Measurements from ENCODE around the gene TRIM47.

Gene TRIM47

DNA sequence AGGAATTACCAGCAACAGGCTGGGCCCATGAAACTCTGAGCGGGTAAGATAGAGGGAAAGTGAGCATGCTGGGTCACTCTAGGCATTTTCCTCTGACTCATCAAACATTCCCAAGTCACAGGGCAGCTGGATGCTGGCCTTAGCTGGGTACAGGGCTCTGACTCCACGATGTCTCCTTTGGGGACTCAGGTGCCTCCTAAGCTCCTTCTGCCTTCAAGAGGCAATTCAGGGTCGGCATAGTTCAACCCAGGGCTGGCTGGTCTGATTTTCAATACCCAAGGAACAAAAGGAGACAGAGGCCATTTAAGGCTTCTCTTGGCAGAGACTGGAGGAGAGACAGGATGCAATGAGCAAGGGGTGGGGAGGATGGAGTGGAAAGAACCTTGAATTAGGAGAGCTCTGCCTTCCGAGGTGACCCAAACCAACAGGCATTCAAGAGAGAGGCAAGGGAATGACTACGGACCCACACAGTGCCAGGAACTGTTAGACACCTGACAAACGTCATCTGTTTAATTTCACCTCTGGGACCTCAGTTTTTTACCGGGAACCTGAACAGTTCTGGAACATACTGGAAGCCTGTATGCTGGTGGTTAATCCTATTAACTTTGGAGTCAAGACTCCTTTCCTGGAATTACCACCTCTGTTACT, 24.2 kb downstream of the TRIM47 start:
- TF ChIP-seq EP300 (IDR thresholded peaks at IDR 0.05; ENCODE audit: borderline replicate concordance) (no peak), FOXM1 (IDR thresholded peaks at IDR 0.05; ENCODE audit: borderline replicate concordance, low read depth) (no peak; the same call in 1 of the 2 replicates), CREB1 (IDR thresholded peaks at IDR 0.05; ENCODE audit: low read depth) (no peak), CEBPB (IDR thresholded peaks at IDR 0.05) (no peak), TEAD4 (IDR thresholded peaks at IDR 0.05) (no peak), YY1 (IDR thresholded peaks at IDR 0.05; ENCODE audit: low read depth) (no peak)
- TF ChIP-seq, protein P1, sequence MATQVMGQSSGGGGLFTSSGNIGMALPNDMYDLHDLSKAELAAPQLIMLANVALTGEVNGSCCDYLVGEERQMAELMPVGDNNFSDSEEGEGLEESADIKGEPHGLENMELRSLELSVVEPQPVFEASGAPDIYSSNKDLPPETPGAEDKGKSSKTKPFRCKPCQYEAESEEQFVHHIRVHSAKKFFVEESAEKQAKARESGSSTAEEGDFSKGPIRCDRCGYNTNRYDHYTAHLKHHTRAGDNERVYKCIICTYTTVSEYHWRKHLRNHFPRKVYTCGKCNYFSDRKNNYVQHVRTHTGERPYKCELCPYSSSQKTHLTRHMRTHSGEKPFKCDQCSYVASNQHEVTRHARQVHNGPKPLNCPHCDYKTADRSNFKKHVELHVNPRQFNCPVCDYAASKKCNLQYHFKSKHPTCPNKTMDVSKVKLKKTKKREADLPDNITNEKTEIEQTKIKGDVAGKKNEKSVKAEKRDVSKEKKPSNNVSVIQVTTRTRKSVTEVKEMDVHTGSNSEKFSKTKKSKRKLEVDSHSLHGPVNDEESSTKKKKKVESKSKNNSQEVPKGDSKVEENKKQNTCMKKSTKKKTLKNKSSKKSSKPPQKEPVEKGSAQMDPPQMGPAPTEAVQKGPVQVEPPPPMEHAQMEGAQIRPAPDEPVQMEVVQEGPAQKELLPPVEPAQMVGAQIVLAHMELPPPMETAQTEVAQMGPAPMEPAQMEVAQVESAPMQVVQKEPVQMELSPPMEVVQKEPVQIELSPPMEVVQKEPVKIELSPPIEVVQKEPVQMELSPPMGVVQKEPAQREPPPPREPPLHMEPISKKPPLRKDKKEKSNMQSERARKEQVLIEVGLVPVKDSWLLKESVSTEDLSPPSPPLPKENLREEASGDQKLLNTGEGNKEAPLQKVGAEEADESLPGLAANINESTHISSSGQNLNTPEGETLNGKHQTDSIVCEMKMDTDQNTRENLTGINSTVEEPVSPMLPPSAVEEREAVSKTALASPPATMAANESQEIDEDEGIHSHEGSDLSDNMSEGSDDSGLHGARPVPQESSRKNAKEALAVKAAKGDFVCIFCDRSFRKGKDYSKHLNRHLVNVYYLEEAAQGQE (IDR thresholded peaks at IDR 0.05; ENCODE audit: low read depth): no peak
- TF ChIP-seq, protein P2, sequence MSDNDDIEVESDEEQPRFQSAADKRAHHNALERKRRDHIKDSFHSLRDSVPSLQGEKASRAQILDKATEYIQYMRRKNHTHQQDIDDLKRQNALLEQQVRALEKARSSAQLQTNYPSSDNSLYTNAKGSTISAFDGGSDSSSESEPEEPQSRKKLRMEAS (IDR thresholded peaks at IDR 0.05): no peak

- TF ChIP-seq NFIC (IDR thresholded peaks at IDR 0.05) (no peak), CREB1 (IDR thresholded peaks at IDR 0.05; ENCODE audit: low read depth) (no peak), FOXM1 (IDR thresholded peaks at IDR 0.05; ENCODE audit: borderline replicate concordance, low read depth) (no peak), TEAD4 (IDR thresholded peaks at IDR 0.05) (no peak), USF1 (IDR thresholded peaks at IDR 0.05) (no peak), TAF1 (IDR thresholded peaks at IDR 0.05; ENCODE audit: low read depth) (no peak), CEBPB (IDR thresholded peaks at IDR 0.05) (no peak), TCF12 (IDR thresholded peaks at IDR 0.05; ENCODE audit: low read depth) (no peak), EGR1 (IDR thresholded peaks at IDR 0.05) (no peak), ZBTB7A (IDR thresholded peaks at IDR 0.05; ENCODE audit: low read depth) (no peak), EP300 (IDR thresholded peaks at IDR 0.05; ENCODE audit: borderline replicate concordance) (no peak), RAD21 (IDR thresholded peaks at IDR 0.05; ENCODE audit: low read depth) (no peak), YY1 (IDR thresholded peaks at IDR 0.05; ENCODE audit: low read depth) (no peak)
- TF ChIP-seq, protein P1 (IDR thresholded peaks at IDR 0.05; ENCODE audit: low read depth): no peak
- TF ChIP-seq, protein P2 (IDR thresholded peaks at IDR 0.05): no peak
Measured at GRCh38 chr17:75853433-75853832, 24.9 kb downstream of the TRIM47 start.

- TF ChIP-seq FOXM1 (IDR thresholded peaks at IDR 0.05; ENCODE audit: borderline replicate concordance, low read depth): no peak
- TF ChIP-seq CEBPB (IDR thresholded peaks at IDR 0.05): no peak
- TF ChIP-seq CREB1 (IDR thresholded peaks at IDR 0.05; ENCODE audit: low read depth): no peak
- TF ChIP-seq TEAD4 (IDR thresholded peaks at IDR 0.05): no peak
- TF ChIP-seq USF1 (IDR thresholded peaks at IDR 0.05): no peak
- no peak for TF ChIP-seq TAF1 (IDR thresholded peaks at IDR 0.05; ENCODE audit: low read depth)
- TF ChIP-seq, protein P2 (IDR thresholded peaks at IDR 0.05): no peak
Measured at GRCh38 chr17:75850928-75851692, 27.3 kb downstream of the TRIM47 start.

DNA sequence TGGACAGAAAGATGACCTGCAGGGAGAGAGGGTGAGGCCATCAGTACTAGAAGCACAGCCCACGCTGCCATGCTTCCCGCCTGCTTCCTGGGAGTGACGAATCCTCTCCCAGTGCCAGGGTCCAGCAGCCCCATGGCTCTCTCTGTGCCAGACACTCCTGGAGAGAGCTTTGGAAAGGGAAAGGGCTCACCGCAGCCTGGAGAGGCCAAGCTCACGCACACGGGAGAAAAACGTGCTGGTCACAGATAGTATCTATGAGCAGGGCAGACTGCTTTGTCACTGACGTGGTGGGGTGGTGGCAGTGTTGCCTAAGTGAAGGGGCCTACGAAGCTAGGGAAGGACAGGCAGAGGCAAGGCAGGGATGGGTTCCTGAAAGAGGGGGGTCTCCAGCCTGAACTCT, 28.7 kb downstream of the TRIM47 start:
- TF ChIP-seq FOXM1 (IDR thresholded peaks at IDR 0.05; ENCODE audit: borderline replicate concordance, low read depth): no peak
- no peak for TF ChIP-seq NFIC (IDR thresholded peaks at IDR 0.05)
- no peak for TF ChIP-seq TCF12 (IDR thresholded peaks at IDR 0.05; ENCODE audit: low read depth)
- TF ChIP-seq USF1 (IDR thresholded peaks at IDR 0.05): no peak
- TF ChIP-seq CEBPB (IDR thresholded peaks at IDR 0.05): no peak
- no peak for TF ChIP-seq TEAD4 (IDR thresholded peaks at IDR 0.05)
- TF ChIP-seq, protein P1 (IDR thresholded peaks at IDR 0.05; ENCODE audit: low read depth): no peak
- TF ChIP-seq, protein P2 (IDR thresholded peaks at IDR 0.05): no peak
- no peak for TF ChIP-seq RAD21 (IDR thresholded peaks at IDR 0.05; ENCODE audit: low read depth)
- no peak for TF ChIP-seq ZBTB7A (IDR thresholded peaks at IDR 0.05; ENCODE audit: low read depth)
- no peak for TF ChIP-seq EP300 (IDR thresholded peaks at IDR 0.05; ENCODE audit: borderline replicate concordance)
- TF ChIP-seq CREB1 (IDR thresholded peaks at IDR 0.05; ENCODE audit: low read depth): no peak
- TF ChIP-seq YY1 (IDR thresholded peaks at IDR 0.05; ENCODE audit: low read depth): no peak
- no peak for TF ChIP-seq EGR1 (IDR thresholded peaks at IDR 0.05)
- no peak for TF ChIP-seq TAF1 (IDR thresholded peaks at IDR 0.05; ENCODE audit: low read depth)

All from Ishikawa (cell line).